BLaER1 (cell line): Measurements from ENCODE around the gene MOV10.
"Not testable (repeated sequence)": the region's sequence is repeated elsewhere in the genome, so short reads cannot be mapped to it uniquely, and the experiment has no call there.

Experiments used
- H3K27ac ChIP-seq: shearing (Covaris generic); formaldehyde crosslinking; 2 replicates; pipeline ENCODE4 v1.8.1; 2022
- H3K27me3 ChIP-seq: shearing (Covaris generic); formaldehyde crosslinking; 2 replicates; pipeline ENCODE4 v1.8.1; 2022
- H3K36me3 ChIP-seq: shearing (Covaris generic); formaldehyde crosslinking; 2 replicates; pipeline ENCODE4 v1.8.1; 2022
- H3K4me1 ChIP-seq: shearing (Covaris generic); formaldehyde crosslinking; 2 replicates; pipeline ENCODE4 v1.8.1; 2022
- H3K4me2 ChIP-seq: shearing (Covaris generic); formaldehyde crosslinking; 2 replicates; pipeline ENCODE4 v1.8.1; 2022
- H3K4me3 ChIP-seq: shearing (Covaris generic); formaldehyde crosslinking; 2 replicates; pipeline ENCODE4 v1.8.1; 2022
- H3K9ac ChIP-seq: shearing (Covaris generic); formaldehyde crosslinking; 2 replicates; pipeline ENCODE4 v1.8.1; 2022
- H3K9me3 ChIP-seq: shearing (Covaris generic); formaldehyde crosslinking; 2 replicates; pipeline ENCODE4 v1.8.1; 2022
- H4K20me1 ChIP-seq: shearing (Covaris generic); formaldehyde crosslinking; 2 replicates; pipeline ENCODE4 v1.8.1; 2022
- Cebpa-rat ChIP-seq: shearing (Covaris generic); IDR thresholded peaks from 2 replicates; pipeline ENCODE4 v1.8.1; 2022

Gene MOV10

GRCh38 chr1:112636597-112637253 lies 37.7 kb upstream of the MOV10 start:
- H3K36me3 ChIP-seq: peaks cover 55% of the 10 kb centered on the region
- TF ChIP-seq Cebpa-rat: no peak
- H3K9me3 ChIP-seq: peaks cover 32% of the 10 kb centered on the region
- no peak overlapping the region for H3K4me3 ChIP-seq
- no peaks in the 10 kb centered on the region for H3K27me3 ChIP-seq
- no peak overlapping the region for H3K27ac ChIP-seq
- H3K4me2 ChIP-seq: no peak overlapping the region
- H4K20me1 ChIP-seq: peaks cover 93% of the 10 kb centered on the region
- 0 out of 2 replicates have a peak, but pooled peaks cover 9% of the 10 kb centered on the region for H3K4me1 ChIP-seq
- no peak overlapping the region for H3K9ac ChIP-seq

GRCh38 chr1:112637254-112638109 lies 37.0 kb upstream of the MOV10 start:
- Histone ChIP-seq H3K27ac (no peak overlapping the region), H3K4me3 (no peak overlapping the region), H3K9me3 (peaks cover 26% of the 10 kb centered on the region)

GRCh38 chr1:112638110-112638428 lies 36.4 kb upstream of the MOV10 start:
- H3K36me3 ChIP-seq: peaks cover 56% of the 10 kb centered on the region
- no peak overlapping the region for H3K4me2 ChIP-seq
- no peaks in the 10 kb centered on the region for H3K27me3 ChIP-seq
- peaks cover 93% of the 10 kb centered on the region for H4K20me1 ChIP-seq
- 0 out of 2 replicates have a peak, but pooled peaks cover 9% of the 10 kb centered on the region for H3K4me1 ChIP-seq
- no peak overlapping the region for H3K27ac ChIP-seq
- H3K4me3 ChIP-seq: no peak overlapping the region
- no peak for TF ChIP-seq Cebpa-rat
- H3K9me3 ChIP-seq: peaks cover 23% of the 10 kb centered on the region
- H3K9ac ChIP-seq: no peak overlapping the region

More at GRCh38 chr1:112637254-112638109, 37.0 kb upstream of the MOV10 start:
- no peak overlapping the region for H3K9ac ChIP-seq
- no peak for TF ChIP-seq Cebpa-rat
- peaks cover 55% of the 10 kb centered on the region for H3K36me3 ChIP-seq
- no peaks in the 10 kb centered on the region for H3K27me3 ChIP-seq
- peaks cover 93% of the 10 kb centered on the region for H4K20me1 ChIP-seq
- no peak overlapping the region for H3K4me2 ChIP-seq
- 0 out of 2 replicates have a peak, but pooled peaks cover 9% of the 10 kb centered on the region for H3K4me1 ChIP-seq

- H3K9ac ChIP-seq, H3K27ac ChIP-seq, H3K4me3 ChIP-seq, H3K4me1 ChIP-seq, H3K4me2 ChIP-seq, H3K27me3 ChIP-seq: not testable (repeated sequence)
- H3K9me3 ChIP-seq: peaks cover 29% of the 10 kb centered on the region
- H3K36me3 ChIP-seq: peaks cover 66% of the 10 kb centered on the region
- H4K20me1 ChIP-seq: peaks cover 93% of the 10 kb centered on the region
Measured at GRCh38 chr1:112640437-112640836, 34.0 kb upstream of the MOV10 start.

- no peak overlapping the region for H3K4me2 ChIP-seq
- H3K4me3 ChIP-seq: no peak overlapping the region
- TF ChIP-seq Cebpa-rat: no peak
- H3K27ac ChIP-seq: no peak overlapping the region
- H4K20me1 ChIP-seq: peaks cover 93% of the 10 kb centered on the region
- H3K9ac ChIP-seq: no peak overlapping the region
- peaks cover 70% of the 10 kb centered on the region for H3K36me3 ChIP-seq
- H3K9me3 ChIP-seq: peaks cover 20% of the 10 kb centered on the region
- no peaks in the 10 kb centered on the region for H3K4me1 ChIP-seq
- no peaks in the 10 kb centered on the region for H3K27me3 ChIP-seq
Measured at GRCh38 chr1:112643080-112643479, 31.4 kb upstream of the MOV10 start.

GRCh38 chr1:112646225-112646624 lies 28.2 kb upstream of the MOV10 start:
- H3K27ac ChIP-seq: no peak overlapping the region
- H3K36me3 ChIP-seq: peaks cover 88% of the 10 kb centered on the region
- no peak overlapping the region for H3K4me2 ChIP-seq
- no peak overlapping the region for H3K9ac ChIP-seq
- H3K4me3 ChIP-seq: no peak overlapping the region
- no peaks in the 10 kb centered on the region for H3K27me3 ChIP-seq
- H3K4me1 ChIP-seq: no peaks in the 10 kb centered on the region
- peaks cover 95% of the 10 kb centered on the region for H4K20me1 ChIP-seq
- H3K9me3 ChIP-seq: 0 out of 2 replicates have a peak, but pooled peaks cover 8% of the 10 kb centered on the region
- TF ChIP-seq Cebpa-rat: no peak

GRCh38 chr1:112651205-112651604 lies 23.3 kb upstream of the MOV10 start:
- Histone ChIP-seq H3K4me2 (no peak overlapping the region), H3K4me1 (no peaks in the 10 kb centered on the region), H3K27ac (no peak overlapping the region), H3K9ac (no peak overlapping the region), H3K36me3 (peaks cover 86% of the 10 kb centered on the region), H3K4me3 (no peak overlapping the region), H4K20me1 (peaks cover 66% of the 10 kb centered on the region), H3K27me3 (no peaks in the 10 kb centered on the region), H3K9me3 (no peaks in the 10 kb centered on the region)
- TF ChIP-seq Cebpa-rat: no peak

GRCh38 chr1:112665857-112666256 lies 8.6 kb upstream of the MOV10 start:
- TF ChIP-seq Cebpa-rat: no peak
- Histone ChIP-seq H4K20me1 (no peaks in the 10 kb centered on the region), H3K4me2 (no peak overlapping the region), H3K4me3 (no peak overlapping the region), H3K27me3 (no peaks in the 10 kb centered on the region), H3K9me3 (no peaks in the 10 kb centered on the region), H3K9ac (no peak overlapping the region), H3K27ac (no peak overlapping the region), H3K36me3 (peaks cover 100% of the 10 kb centered on the region), H3K4me1 (0 out of 2 replicates have a peak, but pooled peaks cover 5% of the 10 kb centered on the region)

GRCh38 chr1:112666946-112667345 lies 7.5 kb upstream of the MOV10 start:
- H3K9ac ChIP-seq: no peak overlapping the region
- no peaks in the 10 kb centered on the region for H4K20me1 ChIP-seq
- H3K36me3 ChIP-seq: peaks cover 100% of the 10 kb centered on the region
- H3K27me3 ChIP-seq: no peaks in the 10 kb centered on the region
- no peak overlapping the region for H3K4me2 ChIP-seq
- H3K27ac ChIP-seq: no peak overlapping the region
- H3K4me3 ChIP-seq: no peak overlapping the region
- H3K9me3 ChIP-seq: no peaks in the 10 kb centered on the region
- 0 out of 2 replicates have a peak, but pooled peaks cover 5% of the 10 kb centered on the region for H3K4me1 ChIP-seq
- no peak for TF ChIP-seq Cebpa-rat

GRCh38 chr1:112672009-112672408 lies 2.5 kb upstream of the MOV10 start:
- H4K20me1 ChIP-seq: no peaks in the 10 kb centered on the region; the same call in 1 of the 2 replicates
- no peak for TF ChIP-seq Cebpa-rat

More at GRCh38 chr1:112672009-112672408, 2.5 kb upstream of the MOV10 start:
- Histone ChIP-seq H3K27me3 (no peaks in the 10 kb centered on the region), H3K4me3 (no peak overlapping the region), H3K9me3 (no peaks in the 10 kb centered on the region), H3K4me1 (peaks cover 31% of the 10 kb centered on the region), H3K36me3 (peaks cover 53% of the 10 kb centered on the region), H3K9ac (no peak overlapping the region), H3K27ac (no peak overlapping the region), H3K4me2 (no peak overlapping the region)
